Astrocyte of the cerebellum (primary cell): ENCODE data around the gene RPL4.
"Not testable (repeated sequence)": the region's sequence is repeated elsewhere in the genome, so short reads cannot be mapped to it uniquely, and the experiment has no call there.

ENCODE experiments used
- DNase-seq: peaks from one replicate; pipeline ENCODE4 v3.0.0-alpha.2; 2011; ENCODE audit warnings: low read depth
- H3K4me3 ChIP-seq: 2 replicates; pipeline ENCODE4 v1.5.1; 2011; ENCODE audit warnings: mild to moderate bottlenecking, low read depth, low read length, moderate library complexity
- CTCF ChIP-seq: IDR thresholded peaks from 2 replicates; pipeline ENCODE4 v1.5.1; 2012; ENCODE audit warnings: low read length, low read depth, moderate library complexity, mild to moderate bottlenecking; ENCODE audit errors: missing control alignments
- in situ Hi-C: cut with HindIII; loops from 2 replicates; pipeline ENCODE4 v1.10.0; 2017; ENCODE audit warnings: low sequenced_read_pairs

RPL4 gene

GRCh38 chr15:66474135-66474534, 30.5 kb downstream of the RPL4 start:
- no peak for DNase-seq
- no peak for TF ChIP-seq CTCF
- no peak overlapping the region for H3K4me3 ChIP-seq
- in situ Hi-C loops: no loop called here

- H3K4me3 ChIP-seq: no peak overlapping the region
- TF ChIP-seq CTCF: no peak
- no peak for DNase-seq
- in situ Hi-C loops: no loop called here
These were observed 32.3 kb downstream of the RPL4 start for GRCh38 chr15:66472176-66472999.

GRCh38 chr15:66470825-66471224, 33.8 kb downstream of the RPL4 start:
- in situ Hi-C loops, DNase-seq, H3K4me3 ChIP-seq: not testable (repeated sequence)

GRCh38 chr15:66467162-66468040, 37.3 kb downstream of the RPL4 start:
- DNase-seq, H3K4me3 ChIP-seq, in situ Hi-C loops: not testable (repeated sequence)

- DNase-seq, H3K4me3 ChIP-seq, in situ Hi-C loops: not testable (repeated sequence)
These were observed 39.4 kb downstream of the RPL4 start for GRCh38 chr15:66465294-66465693.

GRCh38 chr15:66462627-66463026, 42.0 kb downstream of the RPL4 start:
- no peak overlapping the region for H3K4me3 ChIP-seq
- in situ Hi-C loops: no loop called here
- no peak for TF ChIP-seq CTCF
- no peak for DNase-seq

GRCh38 chr15:66461917-66462316, 42.7 kb downstream of the RPL4 start:
- DNase-seq: no peak
- H3K4me3 ChIP-seq: no peak overlapping the region
- in situ Hi-C loops: no loop called here
- TF ChIP-seq CTCF: no peak

GRCh38 chr15:66461294-66461693, 43.4 kb downstream of the RPL4 start:
- H3K4me3 ChIP-seq, in situ Hi-C loops, DNase-seq: not testable (repeated sequence)
